Vagina (tissue), 2 donors: Measurements from ENCODE around the gene ALK.

Experiments
- POLR2A ChIP-seq, 2 donors: fragments of 450-650 bp; IDR thresholded peaks; one replicate each; pipeline ENCODE4 v1.6.1; 2017; ENCODE audit warnings: antibody characterized with exemption in 2 of 2, mild to moderate bottlenecking in 2 of 2, moderate library complexity in 2 of 2
- POLR2AphosphoS5 ChIP-seq, 2 donors: sonication (generic); formaldehyde crosslinking; IDR thresholded peaks; one replicate each; pipeline ENCODE4 v1.9.0; 2017; ENCODE audit warnings: antibody characterized with exemption in 2 of 2, mild to moderate bottlenecking in 2 of 2, low read depth in 1 of 2; ENCODE audit not compliant: insufficient read depth in 1 of 2
- TF ChIP-seq, protein P1 (sequence below), 3 experiments: fragments of 450-650 bp in 2 of 3; fragments of 200-600 bp in 1 of 3; sonication (generic) in 1 of 3; IDR thresholded peaks; one replicate each; pipeline ENCODE4 v1.5.1; 2017 to 2019; ENCODE audit warnings: antibody characterized with exemption in 3 of 3, mild to moderate bottlenecking in 2 of 3, moderate library complexity in 2 of 3

DNA sequence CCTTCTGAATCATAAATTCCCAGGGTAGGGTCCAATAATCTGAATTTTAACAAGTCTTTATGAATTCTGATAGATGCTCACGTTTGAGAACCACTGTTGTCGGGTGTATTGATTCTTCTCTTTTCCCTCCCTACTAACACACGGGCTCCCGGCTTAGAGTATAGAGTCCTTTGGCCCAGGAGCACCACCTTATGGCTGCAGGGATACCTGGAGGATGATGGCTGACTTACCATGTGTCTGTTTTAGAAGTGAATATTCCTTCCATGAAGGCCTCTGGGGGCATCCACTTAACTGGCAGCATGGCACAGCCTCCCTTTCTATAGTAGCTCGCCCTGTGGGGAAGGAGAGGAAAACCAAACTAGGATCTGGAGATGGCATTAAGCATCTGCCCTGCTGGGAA is 714.4 kb downstream of the ALK start:
- TF ChIP-seq POLR2A (IDR thresholded peaks at IDR 0.05) (no peak), POLR2AphosphoS5 (IDR thresholded peaks at IDR 0.05; ENCODE audit: insufficient read depth in 1 of 2, low read depth in 1 of 2) (no peak)
- TF ChIP-seq, protein P1, sequence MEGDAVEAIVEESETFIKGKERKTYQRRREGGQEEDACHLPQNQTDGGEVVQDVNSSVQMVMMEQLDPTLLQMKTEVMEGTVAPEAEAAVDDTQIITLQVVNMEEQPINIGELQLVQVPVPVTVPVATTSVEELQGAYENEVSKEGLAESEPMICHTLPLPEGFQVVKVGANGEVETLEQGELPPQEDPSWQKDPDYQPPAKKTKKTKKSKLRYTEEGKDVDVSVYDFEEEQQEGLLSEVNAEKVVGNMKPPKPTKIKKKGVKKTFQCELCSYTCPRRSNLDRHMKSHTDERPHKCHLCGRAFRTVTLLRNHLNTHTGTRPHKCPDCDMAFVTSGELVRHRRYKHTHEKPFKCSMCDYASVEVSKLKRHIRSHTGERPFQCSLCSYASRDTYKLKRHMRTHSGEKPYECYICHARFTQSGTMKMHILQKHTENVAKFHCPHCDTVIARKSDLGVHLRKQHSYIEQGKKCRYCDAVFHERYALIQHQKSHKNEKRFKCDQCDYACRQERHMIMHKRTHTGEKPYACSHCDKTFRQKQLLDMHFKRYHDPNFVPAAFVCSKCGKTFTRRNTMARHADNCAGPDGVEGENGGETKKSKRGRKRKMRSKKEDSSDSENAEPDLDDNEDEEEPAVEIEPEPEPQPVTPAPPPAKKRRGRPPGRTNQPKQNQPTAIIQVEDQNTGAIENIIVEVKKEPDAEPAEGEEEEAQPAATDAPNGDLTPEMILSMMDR (IDR thresholded peaks at IDR 0.05), result no peak
